HepG2 (cell line): Measurements from ENCODE around the gene ANKS1A. TPM values are rescaled to one million over a fixed set of nuclear protein-coding genes. Genes with fewer than 3 reads are reported as not detected.

Source experiments
- ATAC-seq: fragments of 200-7000 bp; cut with Tn5 transposase; 3 replicates; pipeline ENCODE4 v1.9.1; 2020; ENCODE audit warnings: mild to moderate bottlenecking, moderate library complexity
- BruUV-seq: library from RNA; stranded (reverse); fragments of 400-500 nt; replicated peaks from 2 replicates; lab custom pipeline; 2021; lab: Mats Ljungman, UMichigan
- CTCF ChIA-PET: fragments of 300-600 bp; formaldehyde crosslinking; extraction: SDS; loops from one replicate; lab custom pipeline; 2021; ENCODE audit warnings: low total read pairs, inconsistent platforms, low intra/inter-chr PET ratio; lab: Yijun Ruan, JAX
- POLR2A ChIA-PET: fragments of 350-600 bp; sonication (Branson Sonifier 250); formaldehyde crosslinking; loops from one replicate; lab custom pipeline; 2020; ENCODE audit warnings: antibody characterized with exemption, inconsistent platforms; lab: Yijun Ruan, JAX
- DNase-seq: peaks from one replicate; pipeline ENCODE4 v3.0.0-alpha.2; 2015; ENCODE audit warnings: low spot score
- FAIRE-seq: peaks from 3 replicates; lab custom pipeline; 2011; peaks lifted over from hg19 to GRCh38; lab: Jason Lieb, UNC
- H2AFZ ChIP-seq: one replicate; pipeline ENCODE4 v1.6.1; 2011; ENCODE audit warnings: low read length, inconsistent platforms
- H3K27ac ChIP-seq: fragments of 300-600 bp; 3 replicates; pipeline ENCODE4 v1.8.0; 2011; ENCODE audit warnings: mixed run types, mild to moderate bottlenecking, mixed read lengths, low read length, inconsistent platforms; ENCODE audit not compliant: insufficient read depth; ENCODE audit errors: extremely low read length
- H3K27me3 ChIP-seq, 2 experiments: fragments of 200-600 bp in 1 of 2; 2 replicates in 1 of 2; 3 replicates in 1 of 2; pipeline versions ENCODE4 v1.6.0 to v1.8.0; 2011; ENCODE audit warnings: low read length in 2 of 2, mild to moderate bottlenecking in 2 of 2, moderate library complexity in 2 of 2, inconsistent platforms in 1 of 2; ENCODE audit not compliant: insufficient read depth in 2 of 2, control insufficient read depth in 1 of 2
- H3K36me3 ChIP-seq, 2 experiments: fragments of 200-600 bp in 1 of 2; replicated peaks in 1 of 2; 2 replicates in 1 of 2; 3 replicates in 1 of 2; pipeline versions ENCODE4 v1.5.1 to v1.8.0; 2011; ENCODE audit warnings: low read length in 2 of 2, inconsistent platforms in 1 of 2; ENCODE audit not compliant: insufficient read depth in 2 of 2, control insufficient read depth in 1 of 2
- H3K4me1 ChIP-seq: 2 replicates; pipeline ENCODE4 v1.5.1; 2012; ENCODE audit warnings: low read length, inconsistent platforms; ENCODE audit not compliant: insufficient read depth
- H3K4me2 ChIP-seq: 2 replicates; pipeline ENCODE4 v1.6.0; 2011; ENCODE audit warnings: low read depth, low read length, inconsistent platforms
- H3K4me3 ChIP-seq, 3 experiments: fragments of 200-600 bp in 1 of 3; sonication (generic), shearing (Covaris generic) in 1 of 3; replicated peaks in 1 of 3; 2 replicates each; pipeline ENCODE4 v1.5.1; 2011 to 2016; ENCODE audit warnings: low read length in 3 of 3, inconsistent platforms in 2 of 3, low read depth in 2 of 3, mild to moderate bottlenecking in 2 of 3, control low read depth in 1 of 3, mixed read lengths in 1 of 3; ENCODE audit not compliant: insufficient read depth in 1 of 3
- H3K79me2 ChIP-seq: one replicate; pipeline ENCODE4 v1.6.1; 2011; ENCODE audit warnings: low read length, inconsistent platforms; ENCODE audit not compliant: insufficient read depth
- H3K9ac ChIP-seq: 2 replicates; pipeline ENCODE4 v1.6.0; 2011; ENCODE audit warnings: mild to moderate bottlenecking, low read depth, low read length, inconsistent platforms; ENCODE audit not compliant: insufficient read depth
- H3K9me3 ChIP-seq: 2 replicates; pipeline ENCODE4 v1.5.1; 2012; ENCODE audit warnings: mild to moderate bottlenecking, low read length
- H4K20me1 ChIP-seq: 2 replicates; pipeline ENCODE4 v1.6.0; 2011; ENCODE audit warnings: inconsistent platforms, mild to moderate bottlenecking, low read length, moderate library complexity; ENCODE audit not compliant: insufficient read depth
- FLYWCH1 ChIP-seq: sonication (generic); formaldehyde crosslinking; IDR thresholded peaks from 2 replicates; pipeline ENCODE4 v1.8.1; 2023; ENCODE audit warnings: mild to moderate bottlenecking, missing genetic modification reagents
- ZNF431 ChIP-seq: sonication (generic); formaldehyde crosslinking; IDR thresholded peaks from 2 replicates; pipeline ENCODE4 v1.9.0; 2022; ENCODE audit warnings: missing genetic modification reagents, low read depth, mild to moderate bottlenecking, borderline replicate concordance
- ZNF550 ChIP-seq: sonication (generic); formaldehyde crosslinking; IDR thresholded peaks from 2 replicates; pipeline ENCODE4 v1.4.0; 2020; ENCODE audit warnings: mild to moderate bottlenecking, missing genetic modification reagents, borderline replicate concordance
- ZSCAN20 ChIP-seq: sonication (generic); formaldehyde crosslinking; IDR thresholded peaks from 2 replicates; pipeline ENCODE4 v1.4.0; 2020; ENCODE audit warnings: missing genetic modification reagents, mild to moderate bottlenecking, borderline replicate concordance
- WGBS: methylation state at CpG from one replicate; pipeline ENCODE4 v1.1.6; 2017; ENCODE audit warnings: low lambda C conversion rate; 5-methylcytosine and 5-hydroxymethylcytosine counted together
- in situ Hi-C: cut with HindIII; loops from 2 replicates; pipeline ENCODE4 v1.10.0; 2017; ENCODE audit warnings: low pct_unique_long_range_greater_than_20kb; ENCODE audit not compliant: extremely low pct_ligation_motif_present
- intact Hi-C: fragments of 100-400 bp; cut with micrococcal nuclease; formaldehyde crosslinking; loops from one replicate; pipeline ENCODE4 v1.10.0; 2022; ENCODE audit not compliant: unreplicated experiment
- polyA plus RNA-seq, 8 experiments: library from polyadenylated mRNA; depleted of rRNA in 3 of 8; stranded (reverse) in 7 of 8; unstranded in 1 of 8; fragments of >200 nt; fragmentation: Illumina TruSeq in 4 of 8; extraction: Trizol in 4 of 8; gene quantifications; 2 replicates each; pipeline versions ENCODE4 v1.2.1 to v1.2.3, GENCODE V29; 2011 to 2016; ENCODE audit warnings: low read depth in 4 of 8, missing spikeins in 1 of 8, mixed read lengths in 1 of 8; ENCODE audit not compliant: insufficient read depth in 1 of 8
- total RNA-seq, 5 experiments: library from RNA; depleted of rRNA; stranded (reverse); fragments of >200 nt; fragmentation: Illumina TruSeq; extraction: Trizol; gene quantifications; 2 replicates each; pipeline ENCODE4 v1.2.3, GENCODE V29; 2016; ENCODE audit warnings: low read depth in 1 of 5
- TF ChIP-seq, protein P1 (sequence below): IDR thresholded peaks from 2 replicates; pipeline ENCODE4 v1.4.0; 2020; ENCODE audit warnings: mild to moderate bottlenecking, missing genetic modification reagents
- TF ChIP-seq, protein P2 (sequence below): sonication (generic); formaldehyde crosslinking; IDR thresholded peaks from 2 replicates; pipeline ENCODE4 v1.4.0; 2020; ENCODE audit warnings: missing genetic modification reagents, low read depth, mild to moderate bottlenecking, borderline replicate concordance
- TF ChIP-seq, protein P3 (sequence below): sonication (generic); formaldehyde crosslinking; IDR thresholded peaks from 2 replicates; pipeline ENCODE4 v1.4.0; 2020; ENCODE audit warnings: missing genetic modification reagents

ANKS1A gene
- total and polyA plus RNA-seq, 2 of the 13 experiments (the other 11 are each of a cell fraction or from before 2014, with no cell fraction given), result 7.2 to 15.1 TPM

DNA sequence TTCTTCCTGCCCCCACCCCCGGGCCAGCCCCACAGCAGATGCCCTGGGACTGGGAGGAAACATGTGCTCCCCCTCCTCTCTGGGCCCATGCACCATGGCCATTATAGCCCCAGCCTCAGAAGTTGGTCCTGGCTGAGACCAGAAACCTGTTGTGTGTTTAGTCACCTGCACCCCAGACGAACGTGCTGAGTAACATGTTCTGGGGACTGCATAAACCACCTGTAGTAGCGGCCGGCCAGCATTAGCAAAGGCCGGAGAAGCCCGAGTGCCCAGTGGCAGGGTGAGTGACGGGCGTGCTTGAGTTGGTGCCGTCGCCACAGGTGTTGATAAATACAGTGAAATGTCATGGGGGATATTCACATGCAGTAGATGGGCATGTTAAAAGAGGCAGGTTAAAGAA lies 178.2 kb downstream of the ANKS1A start (continued):
- TF ChIP-seq, protein P1, sequence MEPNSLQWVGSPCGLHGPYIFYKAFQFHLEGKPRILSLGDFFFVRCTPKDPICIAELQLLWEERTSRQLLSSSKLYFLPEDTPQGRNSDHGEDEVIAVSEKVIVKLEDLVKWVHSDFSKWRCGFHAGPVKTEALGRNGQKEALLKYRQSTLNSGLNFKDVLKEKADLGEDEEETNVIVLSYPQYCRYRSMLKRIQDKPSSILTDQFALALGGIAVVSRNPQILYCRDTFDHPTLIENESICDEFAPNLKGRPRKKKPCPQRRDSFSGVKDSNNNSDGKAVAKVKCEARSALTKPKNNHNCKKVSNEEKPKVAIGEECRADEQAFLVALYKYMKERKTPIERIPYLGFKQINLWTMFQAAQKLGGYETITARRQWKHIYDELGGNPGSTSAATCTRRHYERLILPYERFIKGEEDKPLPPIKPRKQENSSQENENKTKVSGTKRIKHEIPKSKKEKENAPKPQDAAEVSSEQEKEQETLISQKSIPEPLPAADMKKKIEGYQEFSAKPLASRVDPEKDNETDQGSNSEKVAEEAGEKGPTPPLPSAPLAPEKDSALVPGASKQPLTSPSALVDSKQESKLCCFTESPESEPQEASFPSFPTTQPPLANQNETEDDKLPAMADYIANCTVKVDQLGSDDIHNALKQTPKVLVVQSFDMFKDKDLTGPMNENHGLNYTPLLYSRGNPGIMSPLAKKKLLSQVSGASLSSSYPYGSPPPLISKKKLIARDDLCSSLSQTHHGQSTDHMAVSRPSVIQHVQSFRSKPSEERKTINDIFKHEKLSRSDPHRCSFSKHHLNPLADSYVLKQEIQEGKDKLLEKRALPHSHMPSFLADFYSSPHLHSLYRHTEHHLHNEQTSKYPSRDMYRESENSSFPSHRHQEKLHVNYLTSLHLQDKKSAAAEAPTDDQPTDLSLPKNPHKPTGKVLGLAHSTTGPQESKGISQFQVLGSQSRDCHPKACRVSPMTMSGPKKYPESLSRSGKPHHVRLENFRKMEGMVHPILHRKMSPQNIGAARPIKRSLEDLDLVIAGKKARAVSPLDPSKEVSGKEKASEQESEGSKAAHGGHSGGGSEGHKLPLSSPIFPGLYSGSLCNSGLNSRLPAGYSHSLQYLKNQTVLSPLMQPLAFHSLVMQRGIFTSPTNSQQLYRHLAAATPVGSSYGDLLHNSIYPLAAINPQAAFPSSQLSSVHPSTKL (CRISPR knock-in tag), result no peak
- no peak for TF ChIP-seq ZNF431 (CRISPR knock-in tag)
- TF ChIP-seq, protein P2, sequence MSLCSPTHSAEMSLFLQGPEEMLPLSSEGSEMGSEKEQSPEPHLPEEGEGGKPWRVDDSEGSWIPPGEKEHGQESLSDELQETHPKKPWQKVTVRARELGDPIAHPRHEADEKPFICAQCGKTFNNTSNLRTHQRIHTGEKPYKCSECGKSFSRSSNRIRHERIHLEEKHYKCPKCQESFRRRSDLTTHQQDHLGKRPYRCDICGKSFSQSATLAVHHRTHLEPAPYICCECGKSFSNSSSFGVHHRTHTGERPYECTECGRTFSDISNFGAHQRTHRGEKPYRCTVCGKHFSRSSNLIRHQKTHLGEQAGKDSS (CRISPR knock-in tag), result no peak
- TF ChIP-seq, all 625 proteins: peak for 0

DNA sequence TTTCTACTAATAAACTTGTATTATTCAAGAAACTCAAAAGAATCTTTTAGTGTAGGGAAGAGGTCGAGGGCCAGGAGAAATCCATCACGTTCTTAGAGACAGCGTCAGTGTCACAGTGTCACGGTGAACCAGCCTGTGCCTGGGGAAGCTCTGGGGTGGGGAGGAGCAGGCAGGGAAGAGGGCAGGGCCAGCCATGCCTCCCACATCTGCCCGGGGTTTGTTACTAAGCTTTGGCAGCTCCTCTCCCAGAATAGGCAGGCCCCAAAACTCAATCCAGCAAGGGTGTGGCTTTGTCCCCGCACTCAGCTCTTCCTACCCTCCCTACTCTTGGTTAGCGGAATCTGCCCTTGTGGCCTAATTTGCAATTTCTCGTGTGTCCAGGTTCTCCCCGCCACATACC lies 179.2 kb downstream of the ANKS1A start:
- in situ Hi-C loops, result no loop called here
- DNase-seq (no peak), FAIRE-seq (no peak), ATAC-seq (no peak)
- H3K9ac ChIP-seq, result no peak overlapping the region
- no peak overlapping the region for H3K27ac ChIP-seq
- H3K36me3 ChIP-seq, result peaks cover 3 to 6% of the 10 kb centered on the region in 2 experiments; a peak in 4 of 5 replicates
- H3K4me1 ChIP-seq, result no peaks in the 10 kb centered on the region
- BruUV-seq, result no TSS peak
- H4K20me1 ChIP-seq, result no peaks in the 10 kb centered on the region
- CTCF ChIA-PET, result no interaction called here
- H3K9me3 ChIP-seq, result no peaks in the 10 kb centered on the region
- POLR2A ChIA-PET, result no interaction called here
- H2AFZ ChIP-seq, result no peak overlapping the region
- 97% methylated on average over 9 of the region's 9 CpGs for WGBS
- H3K4me2 ChIP-seq, result no peak overlapping the region
- H3K27me3 ChIP-seq, result no peaks in the 10 kb centered on the region
- no peak overlapping the region for H3K4me3 ChIP-seq
- intact Hi-C loops, result no loop called here
- no peak for TF ChIP-seq ZSCAN20
- no peak for TF ChIP-seq FLYWCH1
- TF ChIP-seq ZNF550 (CRISPR knock-in tag), result no peak
- TF ChIP-seq, protein P3, sequence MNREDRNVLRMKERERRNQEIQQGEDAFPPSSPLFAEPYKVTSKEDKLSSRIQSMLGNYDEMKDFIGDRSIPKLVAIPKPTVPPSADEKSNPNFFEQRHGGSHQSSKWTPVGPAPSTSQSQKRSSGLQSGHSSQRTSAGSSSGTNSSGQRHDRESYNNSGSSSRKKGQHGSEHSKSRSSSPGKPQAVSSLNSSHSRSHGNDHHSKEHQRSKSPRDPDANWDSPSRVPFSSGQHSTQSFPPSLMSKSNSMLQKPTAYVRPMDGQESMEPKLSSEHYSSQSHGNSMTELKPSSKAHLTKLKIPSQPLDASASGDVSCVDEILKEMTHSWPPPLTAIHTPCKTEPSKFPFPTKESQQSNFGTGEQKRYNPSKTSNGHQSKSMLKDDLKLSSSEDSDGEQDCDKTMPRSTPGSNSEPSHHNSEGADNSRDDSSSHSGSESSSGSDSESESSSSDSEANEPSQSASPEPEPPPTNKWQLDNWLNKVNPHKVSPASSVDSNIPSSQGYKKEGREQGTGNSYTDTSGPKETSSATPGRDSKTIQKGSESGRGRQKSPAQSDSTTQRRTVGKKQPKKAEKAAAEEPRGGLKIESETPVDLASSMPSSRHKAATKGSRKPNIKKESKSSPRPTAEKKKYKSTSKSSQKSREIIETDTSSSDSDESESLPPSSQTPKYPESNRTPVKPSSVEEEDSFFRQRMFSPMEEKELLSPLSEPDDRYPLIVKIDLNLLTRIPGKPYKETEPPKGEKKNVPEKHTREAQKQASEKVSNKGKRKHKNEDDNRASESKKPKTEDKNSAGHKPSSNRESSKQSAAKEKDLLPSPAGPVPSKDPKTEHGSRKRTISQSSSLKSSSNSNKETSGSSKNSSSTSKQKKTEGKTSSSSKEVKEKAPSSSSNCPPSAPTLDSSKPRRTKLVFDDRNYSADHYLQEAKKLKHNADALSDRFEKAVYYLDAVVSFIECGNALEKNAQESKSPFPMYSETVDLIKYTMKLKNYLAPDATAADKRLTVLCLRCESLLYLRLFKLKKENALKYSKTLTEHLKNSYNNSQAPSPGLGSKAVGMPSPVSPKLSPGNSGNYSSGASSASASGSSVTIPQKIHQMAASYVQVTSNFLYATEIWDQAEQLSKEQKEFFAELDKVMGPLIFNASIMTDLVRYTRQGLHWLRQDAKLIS, result no peak
- H3K79me2 ChIP-seq, result no peaks in the 10 kb centered on the region
